HEK293T (cell line): Measurements from ENCODE around the gene NFASC.

Source experiments
- CTCF ChIA-PET: fragments of 350-600 bp; formaldehyde crosslinking; extraction: SDS; loops from one replicate; lab custom pipeline; 2021; ENCODE audit warnings: antibody characterized with exemption, inconsistent platforms; lab: Yijun Ruan, JAX
- POLR2A ChIA-PET: fragments of 350-600 bp; formaldehyde crosslinking; extraction: SDS; loops from one replicate; lab custom pipeline; 2020; ENCODE audit warnings: antibody characterized with exemption, inconsistent platforms; lab: Yijun Ruan, JAX
- DNase-seq: peaks from one replicate; pipeline ENCODE4 v3.0.0; 2012; ENCODE audit warnings: mixed read lengths; ENCODE audit errors: extremely low spot score
- ARNT ChIP-seq: fragments of 450-650 bp; IDR thresholded peaks from 2 replicates; pipeline ENCODE4 v1.6.1; 2017; ENCODE audit warnings: mild to moderate bottlenecking
- BHLHE40 ChIP-seq: fragments of 450-650 bp; IDR thresholded peaks from 2 replicates; pipeline ENCODE4 v1.6.1; 2016; ENCODE audit warnings: mild to moderate bottlenecking, moderate library complexity, borderline replicate concordance
- CTBP1 ChIP-seq: fragments of 450-650 bp; IDR thresholded peaks from 2 replicates; pipeline ENCODE4 v1.6.1; 2016; ENCODE audit warnings: borderline replicate concordance
- ELF4 ChIP-seq: fragments of 450-650 bp; IDR thresholded peaks from 2 replicates; pipeline ENCODE4 v1.6.1; 2017; ENCODE audit warnings: antibody characterized with exemption
- FOXA1 ChIP-seq: fragments of 450-650 bp; IDR thresholded peaks from 2 replicates; pipeline ENCODE4 v1.6.1; 2016; ENCODE audit warnings: mild to moderate bottlenecking
- FOXK2 ChIP-seq: fragments of 450-650 bp; IDR thresholded peaks from 2 replicates; pipeline ENCODE4 v1.6.1; 2016; ENCODE audit warnings: mild to moderate bottlenecking
- FOXM1 ChIP-seq: fragments of 450-650 bp; IDR thresholded peaks from 2 replicates; pipeline ENCODE4 v1.6.1; 2017; ENCODE audit warnings: mild to moderate bottlenecking, borderline replicate concordance
- HDGF ChIP-seq: fragments of 450-650 bp; IDR thresholded peaks from 2 replicates; pipeline ENCODE4 v1.6.1; 2017; ENCODE audit warnings: antibody characterized with exemption, borderline replicate concordance
- L3MBTL2 ChIP-seq: fragments of 450-650 bp; conservative IDR thresholded peaks from 2 replicates; pipeline ENCODE4 v1.6.1; 2016; ENCODE audit warnings: mild to moderate bottlenecking
- LEF1 ChIP-seq: fragments of 450-650 bp; IDR thresholded peaks from 2 replicates; pipeline ENCODE4 v1.6.1; 2017; ENCODE audit warnings: mild to moderate bottlenecking, borderline replicate concordance
- NFRKB ChIP-seq: fragments of 450-650 bp; IDR thresholded peaks from 2 replicates; pipeline ENCODE4 v1.6.1; 2016; ENCODE audit warnings: mild to moderate bottlenecking, moderate library complexity
- SP1 ChIP-seq: fragments of 450-650 bp; IDR thresholded peaks from 2 replicates; pipeline ENCODE4 v1.6.1; 2017
- SUZ12 ChIP-seq: fragments of 450-650 bp; IDR thresholded peaks from 2 replicates; pipeline ENCODE4 v1.6.1; 2016; ENCODE audit warnings: mild to moderate bottlenecking
- TARDBP ChIP-seq: fragments of 450-650 bp; IDR thresholded peaks from 2 replicates; pipeline ENCODE4 v1.6.1; 2016
- ZNF384 ChIP-seq: fragments of 450-650 bp; IDR thresholded peaks from 2 replicates; pipeline ENCODE4 v1.6.1; 2016
- TF ChIP-seq, protein P1 (sequence below): fragments of 450-650 bp; IDR thresholded peaks from 2 replicates; pipeline ENCODE4 v1.6.1; 2016

Gene NFASC

DNA sequence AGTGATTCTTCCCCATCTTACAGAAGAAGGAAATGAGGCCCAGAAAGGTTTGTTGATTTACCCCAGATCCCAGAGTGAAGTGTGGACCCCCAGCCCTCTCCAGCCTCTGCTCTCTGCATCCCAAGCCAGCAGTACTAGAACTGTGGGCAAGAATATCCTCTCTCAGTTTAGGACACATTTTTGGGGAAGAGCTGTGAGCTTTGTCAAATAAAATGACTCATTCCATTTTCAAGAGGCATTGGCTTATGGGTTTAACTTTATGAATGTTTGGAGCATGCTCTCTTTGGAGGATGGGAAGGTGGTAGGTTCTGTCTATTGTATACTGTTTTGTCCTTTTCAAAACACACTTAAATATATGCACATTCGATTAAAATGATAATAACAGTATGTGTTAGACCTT lies 101.8 kb downstream of the NFASC start:
- no peak for DNase-seq
- TF ChIP-seq ZNF384 (no peak), HDGF (no peak), NFRKB (no peak), BHLHE40 (no peak), ELF4 (no peak), ARNT (no peak), TARDBP (no peak), SP1 (no peak), FOXM1 (no peak), FOXA1 (no peak), SUZ12 (no peak), L3MBTL2 (no peak), CTBP1 (no peak), FOXK2 (no peak), LEF1 (no peak)
- TF ChIP-seq, protein P1, sequence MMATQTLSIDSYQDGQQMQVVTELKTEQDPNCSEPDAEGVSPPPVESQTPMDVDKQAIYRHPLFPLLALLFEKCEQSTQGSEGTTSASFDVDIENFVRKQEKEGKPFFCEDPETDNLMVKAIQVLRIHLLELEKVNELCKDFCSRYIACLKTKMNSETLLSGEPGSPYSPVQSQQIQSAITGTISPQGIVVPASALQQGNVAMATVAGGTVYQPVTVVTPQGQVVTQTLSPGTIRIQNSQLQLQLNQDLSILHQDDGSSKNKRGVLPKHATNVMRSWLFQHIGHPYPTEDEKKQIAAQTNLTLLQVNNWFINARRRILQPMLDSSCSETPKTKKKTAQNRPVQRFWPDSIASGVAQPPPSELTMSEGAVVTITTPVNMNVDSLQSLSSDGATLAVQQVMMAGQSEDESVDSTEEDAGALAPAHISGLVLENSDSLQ = no peak
- CTCF ChIA-PET = interaction anchor here (0.7 to 1.8 kb wide), 6 partner anchors 10 to 90 kb away, joined by 3 to 12 read pairs (median 3); no protein-coding TSS in a partner anchor
- POLR2A ChIA-PET = no interaction called here

- CTCF ChIA-PET = interaction anchor here (1.8 kb wide), 1 partner anchor 89 kb away, joined by 12 read pairs; no protein-coding TSS in a partner anchor
- DNase-seq = no peak
- POLR2A ChIA-PET = no interaction called here
- TF ChIP-seq ARNT (no peak), SUZ12 (no peak), FOXM1 (no peak), LEF1 (no peak), FOXK2 (no peak), HDGF (no peak), NFRKB (no peak), CTBP1 (no peak), TARDBP (no peak), FOXA1 (no peak), ZNF384 (no peak), SP1 (no peak), L3MBTL2 (no peak), BHLHE40 (no peak), ELF4 (no peak)
- TF ChIP-seq, protein P1 = no peak
These were observed 102.8 kb downstream of the NFASC start for GRCh38 chr1:204973449-204973848.

- ChIA-PET CTCF (interaction anchor here (1.8 to 2.4 kb wide), 2 partner anchors 88 to 282 kb away, joined by 8 to 12 read pairs; no protein-coding TSS in a partner anchor), POLR2A (no interaction called here)
- no peak for DNase-seq
- TF ChIP-seq ZNF384 (no peak), ARNT (no peak), BHLHE40 (no peak), L3MBTL2 (no peak), ELF4 (no peak), TARDBP (no peak), NFRKB (no peak), HDGF (no peak)
- TF ChIP-seq, protein P1 = no peak
These were observed 103.7 kb downstream of the NFASC start for GRCh38 chr1:204974327-204974726.

DNA sequence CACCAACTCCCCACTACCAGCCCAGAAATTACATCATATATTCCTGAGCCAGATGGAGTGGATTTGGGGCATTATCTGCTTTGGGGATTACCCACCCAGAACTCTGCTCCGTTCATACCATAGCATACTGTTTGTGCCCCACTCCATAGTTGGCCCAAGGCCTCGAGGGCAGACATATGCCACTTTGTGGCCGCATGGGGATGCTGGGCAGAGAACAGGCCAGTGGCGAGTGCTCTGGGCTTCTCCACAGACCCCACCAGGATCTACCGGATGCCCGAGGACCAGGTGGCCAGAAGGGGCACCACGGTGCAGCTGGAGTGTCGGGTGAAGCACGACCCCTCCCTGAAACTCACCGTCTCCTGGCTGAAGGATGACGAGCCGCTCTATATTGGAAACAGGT lies 104.4 kb downstream of the NFASC start:
- POLR2A ChIA-PET = no interaction called here
- CTCF ChIA-PET = interaction anchor here (0.8 to 2.4 kb wide), 7 partner anchors 14 to 282 kb away, joined by 3 to 20 read pairs (median 5); no protein-coding TSS in a partner anchor
- no peak for DNase-seq
- no peak for TF ChIP-seq ZNF384
- TF ChIP-seq CTBP1 = no peak
- no peak for TF ChIP-seq HDGF
- no peak for TF ChIP-seq BHLHE40
- no peak for TF ChIP-seq NFRKB
- TF ChIP-seq ARNT = no peak
- no peak for TF ChIP-seq TARDBP

- ChIA-PET CTCF (interaction anchor here (0.8 to 2.4 kb wide), 7 partner anchors 13 to 281 kb away, joined by 3 to 20 read pairs (median 5); no protein-coding TSS in a partner anchor), POLR2A (interaction anchor here (0.6 kb wide), 1 partner anchor 10 kb away, joined by 3 read pairs; no protein-coding TSS in a partner anchor)
- TF ChIP-seq ELF4 (no peak), CTBP1 (no peak), TARDBP (no peak)
- DNase-seq = peak; percentile 86
These were observed 105.0 kb downstream of the NFASC start for GRCh38 chr1:204975568-204976235.

- ChIA-PET POLR2A (no interaction called here), CTCF (interaction anchor here (1.6 to 2.4 kb wide), 5 partner anchors 12 to 280 kb away, joined by 4 to 20 read pairs (median 6); no protein-coding TSS in a partner anchor)
- no peak for DNase-seq
- TF ChIP-seq ZNF384 (no peak), ELF4 (no peak), FOXK2 (no peak), BHLHE40 (no peak), CTBP1 (no peak), FOXA1 (no peak), L3MBTL2 (no peak), SUZ12 (no peak), LEF1 (no peak)
These were observed 106.0 kb downstream of the NFASC start for GRCh38 chr1:204976646-204977045.
